K562 (cell line): ENCODE measurements around the gene AHCYL2. TPM values are rescaled to one million over a fixed set of nuclear protein-coding genes. Genes with fewer than 3 reads are reported as not detected.

Experiments used
- ATAC-seq: fragments of 200-7000 bp; cut with Tn5 transposase; 3 replicates; pipeline ENCODE4 v1.9.1; 2020; ENCODE audit warnings: moderate library complexity
- BruUV-seq: library from RNA; stranded (reverse); fragments of 400-500 nt; replicated peaks from 2 replicates; lab custom pipeline; 2021; lab: Mats Ljungman, UMichigan
- CTCF ChIA-PET: fragments of 300-600 bp; formaldehyde crosslinking; extraction: SDS; loops from one replicate; lab custom pipeline; 2021; ENCODE audit warnings: low intra/inter-chr PET ratio; lab: Yijun Ruan, JAX
- POLR2A ChIA-PET: fragments of 300-600, 350-650 bp; sonication (Branson Sonifier 250); formaldehyde crosslinking; extraction: SDS; loops from one replicate; lab custom pipeline; 2021; ENCODE audit warnings: antibody characterized with exemption, inconsistent platforms; lab: Yijun Ruan, JAX
- DNase-seq, 4 experiments: peaks; one replicate each; pipeline versions ENCODE4 v3.0.0 to v3.0.0-alpha.2; 2011 to 2018; ENCODE audit warnings: low spot score in 3 of 4, mixed read lengths in 3 of 4; ENCODE audit errors: extremely low read depth in 1 of 4
- FAIRE-seq: peaks from 2 replicates; lab custom pipeline; 2011; peaks lifted over from hg19 to GRCh38; lab: Jason Lieb, UNC
- H2AFZ ChIP-seq: 2 replicates; pipeline ENCODE4 v1.6.0; 2011; ENCODE audit warnings: low read depth, low read length, control low read depth, inconsistent platforms
- H3K27ac ChIP-seq: fragments of 200-600 bp; 3 replicates; pipeline ENCODE4 v1.8.0; 2011; ENCODE audit warnings: low read depth, mild to moderate bottlenecking, control low read depth, inconsistent platforms, low read length, moderate library complexity, mixed read lengths; ENCODE audit errors: extremely low read depth
- H3K27me3 ChIP-seq, 2 experiments: fragments of 300-600 bp in 1 of 2; 2 replicates in 1 of 2; 3 replicates in 1 of 2; pipeline versions ENCODE4 v1.6.0 to v1.8.0; 2011; ENCODE audit warnings: inconsistent platforms in 2 of 2, low read length in 2 of 2, mild to moderate bottlenecking in 1 of 2, mixed read lengths in 1 of 2, moderate library complexity in 1 of 2; ENCODE audit not compliant: control insufficient read depth in 2 of 2, insufficient read depth in 2 of 2
- H3K36me3 ChIP-seq: fragments of 300-600 bp; 3 replicates; pipeline ENCODE4 v1.8.0; 2011; ENCODE audit warnings: mild to moderate bottlenecking, low read length, inconsistent platforms; ENCODE audit not compliant: control insufficient read depth, insufficient read depth
- H3K4me1 ChIP-seq, 2 experiments: fragments of 200-600 bp in 1 of 2; replicated peaks in 1 of 2; 2 replicates in 1 of 2; 3 replicates in 1 of 2; pipeline versions ENCODE4 v1.5.1 to v1.8.0; 2011; ENCODE audit warnings: inconsistent platforms in 2 of 2, low read length in 2 of 2, mild to moderate bottlenecking in 1 of 2, mixed read lengths in 1 of 2, moderate library complexity in 1 of 2; ENCODE audit not compliant: control insufficient read depth in 2 of 2, insufficient read depth in 2 of 2
- H3K4me2 ChIP-seq: 2 replicates; pipeline ENCODE4 v1.6.1; 2011; ENCODE audit warnings: low read length, control low read depth, inconsistent platforms, mixed read lengths; ENCODE audit not compliant: insufficient read depth
- H3K4me3 ChIP-seq: fragments of 200-600 bp; sonication (generic), shearing (Covaris generic); 2 replicates; pipeline ENCODE4 v1.5.1; 2016; ENCODE audit warnings: control low read depth, inconsistent platforms
- H3K79me2 ChIP-seq: fragments of 200-600 bp; 3 replicates; pipeline ENCODE4 v1.8.0; 2011; ENCODE audit warnings: low read length, inconsistent platforms; ENCODE audit not compliant: control insufficient read depth, insufficient read depth
- H3K9ac ChIP-seq, 2 experiments: 2 replicates each; pipeline versions ENCODE4 v1.6.0 to v1.6.1; 2011; ENCODE audit warnings: low read depth in 2 of 2, low read length in 2 of 2, control low read depth in 1 of 2, inconsistent platforms in 1 of 2, mild to moderate bottlenecking in 1 of 2, mixed read lengths in 1 of 2; ENCODE audit not compliant: insufficient read depth in 1 of 2
- H3K9me1 ChIP-seq: one replicate; pipeline ENCODE4 v1.6.0; 2011; ENCODE audit warnings: inconsistent platforms, mild to moderate bottlenecking, low read length, moderate library complexity; ENCODE audit not compliant: control insufficient read depth, insufficient read depth
- H3K9me3 ChIP-seq: replicated peaks from 2 replicates; pipeline ENCODE4 v1.5.1; 2011; ENCODE audit warnings: low read depth, low read length, inconsistent platforms; ENCODE audit not compliant: control insufficient read depth, insufficient read depth
- H4K20me1 ChIP-seq: replicated peaks from 2 replicates; pipeline ENCODE4 v1.6.1; 2011; ENCODE audit warnings: low read length, inconsistent platforms, mixed read lengths; ENCODE audit not compliant: control insufficient read depth, insufficient read depth
- BMI1 ChIP-seq: fragments of 150-350 bp; IDR thresholded peaks from 2 replicates; pipeline ENCODE4 v1.6.1; 2014; ENCODE audit warnings: low read length
- BRF2 ChIP-seq: IDR thresholded peaks from 3 replicates; pipeline ENCODE4 v1.6.1; 2011; ENCODE audit warnings: borderline replicate concordance, mild to moderate bottlenecking; ENCODE audit not compliant: insufficient read length, insufficient read depth
- TAF15 ChIP-seq: fragments of 200-400 bp; formaldehyde crosslinking; IDR thresholded peaks from 2 replicates; pipeline ENCODE4 v1.6.1; 2017; ENCODE audit warnings: mild to moderate bottlenecking, low read depth, low read length, moderate library complexity
- ZBTB17 ChIP-seq: fragments of 450-650 bp; formaldehyde crosslinking; IDR thresholded peaks from 2 replicates; pipeline ENCODE4 v1.4.0; 2020; ENCODE audit warnings: mild to moderate bottlenecking
- ZNF121 ChIP-seq: sonication (generic); formaldehyde crosslinking; conservative IDR thresholded peaks from 2 replicates; pipeline ENCODE4 v1.8.0; 2022; ENCODE audit warnings: missing genetic modification reagents
- ZNF609 ChIP-seq: sonication (generic); formaldehyde crosslinking; IDR thresholded peaks from 2 replicates; pipeline ENCODE4 v1.8.1; 2023; ENCODE audit warnings: missing genetic modification reagents, mild to moderate bottlenecking, borderline replicate concordance
- ZNF766 ChIP-seq: fragments of 200-800 bp; sonication (Bioruptor generic); conservative IDR thresholded peaks from 2 replicates; pipeline ENCODE4 v1.6.1; 2016; ENCODE audit warnings: missing genetic modification characterization, missing compliant biosample characterization
- WGBS: fragments of 100-300 bp; shearing (Covaris generic); methylation state at CpG from one replicate; pipeline ENCODE4 v1.1.6; 2016; ENCODE audit warnings: low coverage, mixed read lengths; ENCODE audit not compliant: insufficient coverage; ENCODE audit errors: missing lambda C conversion rate; 5-methylcytosine and 5-hydroxymethylcytosine counted together
- in situ Hi-C: fragments of 300-500 bp; cut with MboI; formaldehyde crosslinking; loops from 4 replicates; pipeline ENCODE4 v1.15.0; 2018; ENCODE audit warnings: inconsistent platforms, mixed read lengths
- intact Hi-C: fragments of 100-400 bp; cut with micrococcal nuclease; formaldehyde crosslinking; loops from 2 replicates; pipeline ENCODE4 v1.14.2; 2022
- polyA plus RNA-seq, 8 experiments: library from polyadenylated mRNA; depleted of rRNA in 4 of 8; stranded (reverse) in 5 of 8; unstranded in 3 of 8; fragments of >200 nt; fragmentation: Nextera tagmentation in 2 of 8; fragmentation: Illumina TruSeq in 1 of 8; extraction: Ambion mirVana in 2 of 8; extraction: Trizol in 1 of 8; gene quantifications; 2 replicates each; pipeline versions ENCODE4 v1.2.1 to v1.2.3, GENCODE V29; 2011 to 2014; ENCODE audit warnings: inconsistent platforms in 1 of 8, missing spikeins in 1 of 8
- total RNA-seq, 7 experiments: library from RNA; depleted of rRNA in 6 of 7; stranded (reverse); fragments of >200 nt in 6 of 7; fragmentation: Illumina TruSeq in 2 of 7; extraction: Trizol in 2 of 7; gene quantifications; 2 replicates each; pipeline versions ENCODE4 v1.2.1 to v1.2.3, GENCODE V29; 2011 to 2021; ENCODE audit warnings: low replicate concordance in 1 of 7

AHCYL2 gene
- total and polyA plus RNA-seq, 9 of the 15 experiments (the other 6 are each of a cell fraction or from before 2014, with no cell fraction given) = 0.93 to 10.5 (median 5.2) TPM

- no peaks in the 10 kb centered on the region for H3K36me3 ChIP-seq
- H3K9me3 ChIP-seq = no peaks in the 10 kb centered on the region
- no peak for TF ChIP-seq ZBTB17
- TF ChIP-seq ZNF609 (CRISPR knock-in tag) = no peak
- TF ChIP-seq TAF15 = no peak
- no peak for TF ChIP-seq BMI1
- TF ChIP-seq ZNF121 = no peak
- no peak for TF ChIP-seq BRF2
- TF ChIP-seq ZNF766 (CRISPR knock-in tag) = no peak
- H3K27ac ChIP-seq = no peak overlapping the region
- no peak overlapping the region for H3K4me3 ChIP-seq
- ATAC-seq = no peak
- no peaks in the 10 kb centered on the region for H3K79me2 ChIP-seq
- no peak overlapping the region for H2AFZ ChIP-seq
- H4K20me1 ChIP-seq = no peaks in the 10 kb centered on the region
- H3K9me1 ChIP-seq = no peaks in the 10 kb centered on the region
- DNase-seq = no peak
- no peaks in the 10 kb centered on the region for H3K4me1 ChIP-seq
- no peak overlapping the region for H3K9ac ChIP-seq
- H3K27me3 ChIP-seq = 0 out of 5 replicates have a peak, but pooled peaks cover 2 to 4% of the 10 kb centered on the region in 2 experiments
- H3K4me2 ChIP-seq = no peak overlapping the region
- ChIA-PET POLR2A (no interaction called here), CTCF (no interaction called here)
- no peak for FAIRE-seq
- intact Hi-C loops (no loop called here), in situ Hi-C loops (no loop called here)
- no TSS peak for BruUV-seq
- 2% methylated on average over 2 of the region's 2 CpGs for whole genome bisulfite sequencing
Measured at GRCh38 chr7:129315960-129316359, 91.1 kb downstream of the AHCYL2 start.
